HG03175 (cell line): ENCODE measurements around the gene GDPD1.
"Not testable (repeated sequence)": the region's sequence is repeated elsewhere in the genome, so short reads cannot be mapped to it uniquely, and the experiment has no call there.

Experiments used
- ATAC-seq: cut with Tn5 transposase; IDR thresholded peaks from one replicate; pipeline ENCODE4 v1.9.1; 2021; ENCODE audit warnings: mild to moderate bottlenecking, moderate library complexity; ENCODE audit not compliant: unreplicated experiment

The GDPD1 gene

GRCh38 chr17:59311051-59311468, 90.7 kb downstream of the GDPD1 start:
- peak; percentile 43 for ATAC-seq

GRCh38 chr17:59311521-59311920, 91.2 kb downstream of the GDPD1 start:
- ATAC-seq = not testable (repeated sequence)

GRCh38 chr17:59315866-59316265, 95.6 kb downstream of the GDPD1 start:
- no peak for ATAC-seq
